NB4 (cell line): ENCODE results near the gene MICA.

Experiments
- DNase-seq: peaks from one replicate; pipeline ENCODE4 v3.0.0; 2010; ENCODE audit warnings: low read depth
- H3K4me3 ChIP-seq: one replicate; pipeline ENCODE4 v1.5.1; 2011; ENCODE audit warnings: mild to moderate bottlenecking, low read depth, low read length, moderate library complexity
- CTCF ChIP-seq: IDR thresholded peaks from one replicate; pipeline ENCODE4 v1.5.1; 2012; ENCODE audit warnings: low read depth, low read length
- MYC ChIP-seq: IDR thresholded peaks from 2 replicates; pipeline ENCODE4 v1.6.1; 2011; ENCODE audit warnings: low read depth, low read length
- POLR2A ChIP-seq: IDR thresholded peaks from 2 replicates; pipeline ENCODE4 v1.6.1; 2011; ENCODE audit warnings: mild to moderate bottlenecking; ENCODE audit not compliant: insufficient read length; ENCODE audit errors: extremely low read depth
- TF ChIP-seq, protein P1 (sequence below): IDR thresholded peaks from 2 replicates; pipeline ENCODE4 v1.6.1; 2011; ENCODE audit warnings: low read depth, low read length

MICA gene

DNA sequence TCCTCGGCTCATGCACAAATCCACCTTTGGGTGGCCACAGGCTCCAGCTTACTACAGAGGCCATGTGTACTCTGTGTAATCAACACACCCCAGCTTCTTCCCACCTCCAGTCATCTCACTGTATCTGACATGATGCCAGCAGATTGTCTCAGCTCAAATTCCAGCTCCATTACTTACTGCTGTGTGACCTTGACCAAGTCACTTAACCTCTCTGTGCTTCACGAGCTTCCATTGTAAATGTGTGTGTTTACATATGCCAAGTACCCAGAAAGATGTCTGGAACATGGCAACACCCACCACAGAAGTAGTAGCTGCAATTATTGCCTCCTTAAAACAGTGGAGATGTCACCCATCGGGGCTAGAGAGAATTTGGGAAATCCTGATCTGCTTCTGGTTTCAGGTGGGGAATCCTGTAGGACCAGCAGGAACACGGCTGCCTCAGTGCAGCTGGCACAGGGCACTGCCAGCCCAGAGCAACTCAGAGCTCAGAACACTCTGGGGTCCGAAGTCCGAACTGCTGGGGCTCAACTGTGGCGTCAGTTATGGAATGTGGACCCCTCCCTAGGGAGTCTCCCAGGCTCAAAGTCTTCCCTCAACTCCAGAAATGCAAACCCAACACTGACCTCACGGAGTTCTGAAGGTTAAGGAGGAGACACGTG lies 25.2 kb upstream of the MICA start:
- no peak overlapping the region for H3K4me3 ChIP-seq
- TF ChIP-seq, protein P1, sequence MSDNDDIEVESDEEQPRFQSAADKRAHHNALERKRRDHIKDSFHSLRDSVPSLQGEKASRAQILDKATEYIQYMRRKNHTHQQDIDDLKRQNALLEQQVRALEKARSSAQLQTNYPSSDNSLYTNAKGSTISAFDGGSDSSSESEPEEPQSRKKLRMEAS: no peak
- TF ChIP-seq POLR2A (no peak), MYC (no peak), CTCF (no peak)
- DNase-seq: no peak

GRCh38 chr6:31378721-31379103 lies 24.7 kb upstream of the MICA start:
- H3K4me3 ChIP-seq: no peak overlapping the region
- DNase-seq: no peak
- TF ChIP-seq, protein P1: no peak
- TF ChIP-seq MYC (no peak), POLR2A (no peak), CTCF (no peak)

- TF ChIP-seq CTCF (no peak), POLR2A (no peak), MYC (no peak)
- TF ChIP-seq, protein P1: no peak
- no peak for DNase-seq
- H3K4me3 ChIP-seq: no peak overlapping the region
These were observed 23.5 kb upstream of the MICA start for GRCh38 chr6:31379850-31380249.

DNA sequence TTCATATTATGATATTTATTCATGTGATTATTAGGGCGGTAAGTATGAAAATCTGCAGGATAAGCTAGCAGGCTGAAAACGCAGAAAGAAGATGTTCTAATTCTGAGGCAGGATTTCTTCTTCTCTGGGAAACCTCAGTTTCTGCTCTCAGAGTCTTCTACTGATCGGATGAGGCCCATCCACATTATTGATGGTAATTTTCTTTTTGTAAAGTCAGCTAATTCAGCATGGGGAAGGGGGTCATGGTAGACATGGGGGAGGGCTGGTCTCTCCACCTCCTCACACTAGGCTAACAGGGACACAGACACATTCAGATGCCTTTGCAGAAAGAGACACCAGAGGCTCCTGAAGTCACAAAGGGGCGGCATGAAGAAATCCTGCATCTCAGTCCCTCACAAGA lies 21.7 kb upstream of the MICA start:
- no peak overlapping the region for H3K4me3 ChIP-seq
- TF ChIP-seq MYC (no peak), POLR2A (no peak), CTCF (no peak)
- TF ChIP-seq, protein P1: no peak
- DNase-seq: no peak

- H3K4me3 ChIP-seq: no peak overlapping the region
- peak; percentile 50 for DNase-seq
- TF ChIP-seq, protein P1: no peak
- TF ChIP-seq MYC (no peak), POLR2A (no peak), CTCF (no peak)
These were observed 20.2 kb upstream of the MICA start for GRCh38 chr6:31383149-31383548.
